SH-SY5Y (cell line): Measurements from ENCODE around the gene PTPRR.

ENCODE experiments used
- GATA2 ChIP-seq: IDR thresholded peaks from 2 replicates; pipeline ENCODE4 v1.6.1; 2011; ENCODE audit warnings: mild to moderate bottlenecking, low read depth, low read length
- GATA3 ChIP-seq: IDR thresholded peaks from 2 replicates; pipeline ENCODE4 v1.6.1; 2011; ENCODE audit warnings: low read depth, mild to moderate bottlenecking, low read length, moderate library complexity

DNA sequence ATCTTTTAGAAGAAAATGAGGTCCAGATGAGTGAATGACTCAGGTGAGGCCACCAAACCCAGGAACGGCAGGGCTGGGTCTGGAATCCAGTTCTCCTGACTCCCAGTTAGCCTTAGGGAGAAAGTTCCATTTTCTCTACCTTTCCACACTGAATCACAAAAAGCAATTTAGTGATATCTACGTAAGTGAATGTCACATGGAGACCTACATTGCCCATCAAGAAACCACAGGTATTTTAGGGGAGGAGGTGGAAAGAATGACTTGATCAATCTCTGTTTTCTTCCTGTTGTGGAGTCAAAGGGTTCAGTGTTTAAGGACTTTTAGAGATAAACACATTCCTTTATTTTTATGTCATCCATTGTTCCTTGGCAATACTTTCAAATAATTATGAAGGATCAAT, 176.4 kb downstream of the PTPRR start:
- TF ChIP-seq GATA3 = no peak
- TF ChIP-seq GATA2 = no peak
